Measurements from ENCODE around the gene LRRC28. TPM values are rescaled to one million over a fixed set of nuclear protein-coding genes. Genes with fewer than 3 reads are reported as not detected.

Gene LRRC28
- total and polyA plus RNA-seq, 9 of the 15 experiments (the other 6 are each of a cell fraction or from before 2014, with no cell fraction given): 5.5 to 17.4 (median 7.9) TPM

GRCh38 chr15:99250857-99251841, at the start of gene LRRC28 (continued):
- TF ChIP-seq, protein P1, sequence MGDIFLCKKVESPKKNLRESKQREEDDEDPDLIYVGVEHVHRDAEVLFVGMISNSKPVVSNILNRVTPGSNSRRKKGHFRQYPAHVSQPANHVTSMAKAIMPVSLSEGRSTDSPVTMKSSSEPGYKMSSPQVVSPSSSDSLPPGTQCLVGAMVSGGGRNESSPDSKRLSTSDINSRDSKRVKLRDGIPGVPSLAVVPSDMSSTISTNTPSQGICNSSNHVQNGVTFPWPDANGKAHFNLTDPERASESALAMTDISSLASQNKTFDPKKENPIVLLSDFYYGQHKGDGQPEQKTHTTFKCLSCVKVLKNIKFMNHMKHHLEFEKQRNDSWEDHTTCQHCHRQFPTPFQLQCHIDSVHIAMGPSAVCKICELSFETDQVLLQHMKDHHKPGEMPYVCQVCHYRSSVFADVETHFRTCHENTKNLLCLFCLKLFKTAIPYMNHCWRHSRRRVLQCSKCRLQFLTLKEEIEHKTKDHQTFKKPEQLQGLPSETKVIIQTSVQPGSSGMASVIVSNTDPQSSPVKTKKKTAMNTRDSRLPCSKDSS (IDR thresholded peaks at IDR 0.05; ENCODE audit: low read depth, partially characterized antibody): no peak
- TF ChIP-seq JUNB (CRISPR knock-in tag; conservative IDR thresholded peaks at IDR 0.05): no peak
- no peak for TF ChIP-seq ZEB2 (IDR thresholded peaks at IDR 0.05)
- TF ChIP-seq GTF2A2 (tag; IDR thresholded peaks at IDR 0.05): no peak
- TF ChIP-seq CREBBP (IDR thresholded peaks at IDR 0.05; ENCODE audit: low read depth, low read length): no peak
- TF ChIP-seq SPI1 (IDR thresholded peaks at IDR 0.05; ENCODE audit: borderline replicate concordance, low read depth, low read length): peak; percentile 51
- peak; percentile 63 for TF ChIP-seq ZNF24 (IDR thresholded peaks at IDR 0.05)
- TF ChIP-seq DMBX1 (CRISPR knock-in tag; IDR thresholded peaks at IDR 0.05; ENCODE audit: borderline replicate concordance): 0 out of 2 replicates have a peak, but pooled peaks have one; percentile 16
- peak in 1 of 2 experiments; percentile 62; a peak in 1 of 4 replicates for TF ChIP-seq ARNT (IDR thresholded peaks at IDR 0.05)
- no peak for TF ChIP-seq KAT8 (IDR thresholded peaks at IDR 0.05; ENCODE audit: low read depth)
- TF ChIP-seq SIX5 (IDR thresholded peaks at IDR 0.05; ENCODE audit: borderline replicate concordance in 1 of 2, insufficient read depth in 1 of 2, low read depth in 1 of 2, low read length in 2 of 2): no peak
- TF ChIP-seq DACH1 (IDR thresholded peaks at IDR 0.05; ENCODE audit: partially characterized antibody): no peak
- peak; percentile 64 for TF ChIP-seq SP2 (IDR thresholded peaks at IDR 0.05; ENCODE audit: extremely low read depth, low read depth, low read length, poor library complexity, severe bottlenecking)
- no peak for TF ChIP-seq SMC3 (conservative IDR thresholded peaks at IDR 0.05; ENCODE audit: insufficient read depth, low read depth, low read length)
- TF ChIP-seq, protein P2, sequence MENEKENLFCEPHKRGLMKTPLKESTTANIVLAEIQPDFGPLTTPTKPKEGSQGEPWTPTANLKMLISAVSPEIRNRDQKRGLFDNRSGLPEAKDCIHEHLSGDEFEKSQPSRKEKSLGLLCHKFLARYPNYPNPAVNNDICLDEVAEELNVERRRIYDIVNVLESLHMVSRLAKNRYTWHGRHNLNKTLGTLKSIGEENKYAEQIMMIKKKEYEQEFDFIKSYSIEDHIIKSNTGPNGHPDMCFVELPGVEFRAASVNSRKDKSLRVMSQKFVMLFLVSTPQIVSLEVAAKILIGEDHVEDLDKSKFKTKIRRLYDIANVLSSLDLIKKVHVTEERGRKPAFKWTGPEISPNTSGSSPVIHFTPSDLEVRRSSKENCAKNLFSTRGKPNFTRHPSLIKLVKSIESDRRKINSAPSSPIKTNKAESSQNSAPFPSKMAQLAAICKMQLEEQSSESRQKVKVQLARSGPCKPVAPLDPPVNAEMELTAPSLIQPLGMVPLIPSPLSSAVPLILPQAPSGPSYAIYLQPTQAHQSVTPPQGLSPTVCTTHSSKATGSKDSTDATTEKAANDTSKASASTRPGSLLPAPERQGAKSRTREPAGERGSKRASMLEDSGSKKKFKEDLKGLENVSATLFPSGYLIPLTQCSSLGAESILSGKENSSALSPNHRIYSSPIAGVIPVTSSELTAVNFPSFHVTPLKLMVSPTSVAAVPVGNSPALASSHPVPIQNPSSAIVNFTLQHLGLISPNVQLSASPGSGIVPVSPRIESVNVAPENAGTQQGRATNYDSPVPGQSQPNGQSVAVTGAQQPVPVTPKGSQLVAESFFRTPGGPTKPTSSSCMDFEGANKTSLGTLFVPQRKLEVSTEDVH (IDR thresholded peaks at IDR 0.05; ENCODE audit: low read depth, partially characterized antibody): peak; percentile 94
- TF ChIP-seq ZNF280B (CRISPR knock-in tag; IDR thresholded peaks at IDR 0.05): no peak
- TF ChIP-seq, protein P3, sequence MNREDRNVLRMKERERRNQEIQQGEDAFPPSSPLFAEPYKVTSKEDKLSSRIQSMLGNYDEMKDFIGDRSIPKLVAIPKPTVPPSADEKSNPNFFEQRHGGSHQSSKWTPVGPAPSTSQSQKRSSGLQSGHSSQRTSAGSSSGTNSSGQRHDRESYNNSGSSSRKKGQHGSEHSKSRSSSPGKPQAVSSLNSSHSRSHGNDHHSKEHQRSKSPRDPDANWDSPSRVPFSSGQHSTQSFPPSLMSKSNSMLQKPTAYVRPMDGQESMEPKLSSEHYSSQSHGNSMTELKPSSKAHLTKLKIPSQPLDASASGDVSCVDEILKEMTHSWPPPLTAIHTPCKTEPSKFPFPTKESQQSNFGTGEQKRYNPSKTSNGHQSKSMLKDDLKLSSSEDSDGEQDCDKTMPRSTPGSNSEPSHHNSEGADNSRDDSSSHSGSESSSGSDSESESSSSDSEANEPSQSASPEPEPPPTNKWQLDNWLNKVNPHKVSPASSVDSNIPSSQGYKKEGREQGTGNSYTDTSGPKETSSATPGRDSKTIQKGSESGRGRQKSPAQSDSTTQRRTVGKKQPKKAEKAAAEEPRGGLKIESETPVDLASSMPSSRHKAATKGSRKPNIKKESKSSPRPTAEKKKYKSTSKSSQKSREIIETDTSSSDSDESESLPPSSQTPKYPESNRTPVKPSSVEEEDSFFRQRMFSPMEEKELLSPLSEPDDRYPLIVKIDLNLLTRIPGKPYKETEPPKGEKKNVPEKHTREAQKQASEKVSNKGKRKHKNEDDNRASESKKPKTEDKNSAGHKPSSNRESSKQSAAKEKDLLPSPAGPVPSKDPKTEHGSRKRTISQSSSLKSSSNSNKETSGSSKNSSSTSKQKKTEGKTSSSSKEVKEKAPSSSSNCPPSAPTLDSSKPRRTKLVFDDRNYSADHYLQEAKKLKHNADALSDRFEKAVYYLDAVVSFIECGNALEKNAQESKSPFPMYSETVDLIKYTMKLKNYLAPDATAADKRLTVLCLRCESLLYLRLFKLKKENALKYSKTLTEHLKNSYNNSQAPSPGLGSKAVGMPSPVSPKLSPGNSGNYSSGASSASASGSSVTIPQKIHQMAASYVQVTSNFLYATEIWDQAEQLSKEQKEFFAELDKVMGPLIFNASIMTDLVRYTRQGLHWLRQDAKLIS (CRISPR knock-in tag; IDR thresholded peaks at IDR 0.05): peak; percentile 24; the same call in 1 of the 2 replicates

All from K562 (cell line).